NCI-H526 treated with DMSO at 0.1 percent for 48 hours (cell line): Measurements from ENCODE around the gene AHRR.
"Not testable (repeated sequence)": the region's sequence is repeated elsewhere in the genome, so short reads cannot be mapped to it uniquely, and the experiment has no call there.

Experiments used
- DNase-seq: peaks from one replicate; lab custom pipeline; 2025; lab: John Stamatoyannopoulos, UW

Gene AHRR

GRCh38 chr5:305459-305858 lies 16.1 kb upstream of the AHRR start:
- no peak for DNase-seq

- no peak for DNase-seq
Measured at GRCh38 chr5:306011-306805, 15.3 kb upstream of the AHRR start.

GRCh38 chr5:307306-307705 lies 14.2 kb upstream of the AHRR start:
- no peak for DNase-seq

GRCh38 chr5:307794-308579 lies 13.5 kb upstream of the AHRR start:
- no peak for DNase-seq

- DNase-seq: no peak
Measured at GRCh38 chr5:308672-309271, 12.7 kb upstream of the AHRR start.

GRCh38 chr5:309831-310230 lies 11.7 kb upstream of the AHRR start:
- not testable (repeated sequence) for DNase-seq

- DNase-seq: no peak
Measured at GRCh38 chr5:310516-310915, 11.0 kb upstream of the AHRR start.

GRCh38 chr5:310941-311434 lies 10.5 kb upstream of the AHRR start:
- no peak for DNase-seq

- no peak for DNase-seq
Measured at GRCh38 chr5:311963-312362, 9.6 kb upstream of the AHRR start.

GRCh38 chr5:312845-313244 lies 8.7 kb upstream of the AHRR start:
- no peak for DNase-seq

- DNase-seq: no peak
Measured at GRCh38 chr5:313265-313664, 8.2 kb upstream of the AHRR start.

GRCh38 chr5:313806-314376 lies 7.6 kb upstream of the AHRR start:
- DNase-seq: no peak

- DNase-seq: no peak
Measured at GRCh38 chr5:314676-315487, 6.6 kb upstream of the AHRR start.

GRCh38 chr5:315488-316209 lies 5.9 kb upstream of the AHRR start:
- DNase-seq: no peak

- no peak for DNase-seq
Measured at GRCh38 chr5:316210-317085, 5.1 kb upstream of the AHRR start.

GRCh38 chr5:317086-317811 lies 4.3 kb upstream of the AHRR start:
- peak; percentile 33 for DNase-seq

GRCh38 chr5:318341-318897 lies 3.1 kb upstream of the AHRR start:
- DNase-seq: peak; percentile 5

GRCh38 chr5:318931-319601 lies 2.4 kb upstream of the AHRR start:
- no peak for DNase-seq
